AG04450 (cell line): ENCODE results near the gene C5. TPM values are rescaled to one million over a fixed set of nuclear protein-coding genes. Genes with fewer than 3 reads are reported as not detected.

Experiments
- CTCF ChIA-PET: fragments of 300-600, 350-600 bp; formaldehyde crosslinking; extraction: SDS; loops from one replicate; lab custom pipeline; 2022; ENCODE audit warnings: antibody characterized with exemption, inconsistent platforms; lab: Charles Lee
- POLR2A ChIA-PET: fragments of 350-600 bp; formaldehyde crosslinking; extraction: SDS; loops from one replicate; lab custom pipeline; 2021; ENCODE audit warnings: antibody characterized with exemption, inconsistent platforms; lab: Yijun Ruan, JAX
- DNase-seq: peaks from one replicate; pipeline ENCODE4 v3.0.0-alpha.2; 2011; ENCODE audit warnings: low read depth, low spot score
- H3K27ac ChIP-seq: one replicate; pipeline ENCODE4 v1.5.1; 2012; ENCODE audit warnings: low read depth, low read length, control low read depth
- H3K27me3 ChIP-seq: one replicate; pipeline ENCODE4 v1.6.0; 2012; ENCODE audit warnings: low read length; ENCODE audit not compliant: control insufficient read depth, insufficient read depth
- H3K4me3 ChIP-seq: 2 replicates; pipeline ENCODE4 v1.5.1; 2011; ENCODE audit warnings: mild to moderate bottlenecking, low read depth, low read length, control low read depth
- H3K9me3 ChIP-seq: 2 replicates; pipeline ENCODE4 v1.5.1; 2012; ENCODE audit warnings: low read length; ENCODE audit not compliant: control insufficient read depth, insufficient read depth
- CTCF ChIP-seq: IDR thresholded peaks from 2 replicates; pipeline ENCODE4 v1.5.1; 2011; ENCODE audit warnings: low read depth, low read length, control low read depth, inconsistent platforms
- polyA plus RNA-seq: library from polyadenylated mRNA; depleted of rRNA; stranded (reverse); fragments of >200 nt; gene quantifications from 2 replicates; pipeline ENCODE4 v1.2.3, GENCODE V29; 2011

Gene C5
- polyA plus RNA-seq, 1 experiment: 2.2 TPM

GRCh38 chr9:121066850-121067249 lies 16.8 kb upstream of the C5 start:
- no peaks in the 10 kb centered on the region for H3K9me3 ChIP-seq
- CTCF ChIA-PET: interaction anchor here (0.6 kb wide), 1 partner anchor 300 kb away, joined by 3 read pairs; no protein-coding TSS in a partner anchor
- DNase-seq: no peak

GRCh38 chr9:121059998-121060636 lies 10.0 kb upstream of the C5 start:
- peak; percentile 80 for DNase-seq
- Histone ChIP-seq H3K9me3 (no peaks in the 10 kb centered on the region), H3K4me3 (no peak overlapping the region), H3K27ac (no peak overlapping the region), H3K27me3 (no peaks in the 10 kb centered on the region)
- ChIA-PET CTCF (interaction anchor here (0.6 to 5.4 kb wide), 57 partner anchors 9 to 442 kb away, joined by 3 to 155 read pairs (median 4); partner anchors contain the start of genes C5 and TRAF1), POLR2A (interaction anchor here (0.7 kb wide), 1 partner anchor 74 kb away, joined by 3 read pairs; no protein-coding TSS in a partner anchor)
- peak; percentile 81 for TF ChIP-seq CTCF

More at GRCh38 chr9:121066850-121067249, 16.8 kb upstream of the C5 start:
- H3K27ac ChIP-seq: no peak overlapping the region
- no peak for TF ChIP-seq CTCF
- H3K27me3 ChIP-seq: no peaks in the 10 kb centered on the region
- POLR2A ChIA-PET: no interaction called here
- H3K4me3 ChIP-seq: no peak overlapping the region

- TF ChIP-seq CTCF: no peak
- ChIA-PET POLR2A (interaction anchor here (0.7 kb wide), 1 partner anchor 73 kb away, joined by 3 read pairs; no protein-coding TSS in a partner anchor), CTCF (interaction anchor here (0.6 to 5.4 kb wide), 52 partner anchors 9 to 442 kb away, joined by 3 to 155 read pairs (median 4); partner anchors contain the start of genes C5 and TRAF1)
- Histone ChIP-seq H3K27ac (no peak overlapping the region), H3K27me3 (no peaks in the 10 kb centered on the region), H3K9me3 (no peaks in the 10 kb centered on the region), H3K4me3 (no peak overlapping the region)
- no peak for DNase-seq
Observed at GRCh38 chr9:121059513-121059912, 9.4 kb upstream of the C5 start.

GRCh38 chr9:121057821-121058220 lies 7.7 kb upstream of the C5 start:
- no peak for DNase-seq
- Histone ChIP-seq H3K27ac (no peak overlapping the region), H3K27me3 (no peaks in the 10 kb centered on the region), H3K4me3 (no peak overlapping the region), H3K9me3 (no peaks in the 10 kb centered on the region)
- no peak for TF ChIP-seq CTCF
- CTCF ChIA-PET: interaction anchor here (0.7 to 5.4 kb wide), 5 partner anchors 8 to 301 kb away, joined by 3 to 155 read pairs (median 3); partner anchors contain the start of gene C5
- POLR2A ChIA-PET: no interaction called here

- CTCF ChIA-PET: interaction anchor here (0.6 to 1.7 kb wide), 6 partner anchors 9 to 659 kb away, joined by 3 to 9 read pairs (median 3); no protein-coding TSS in a partner anchor
- H3K27me3 ChIP-seq: no peaks in the 10 kb centered on the region
- no peak overlapping the region for H3K4me3 ChIP-seq
- H3K27ac ChIP-seq: no peak overlapping the region
- DNase-seq: no peak
- TF ChIP-seq CTCF: peak; percentile 42
- no peaks in the 10 kb centered on the region for H3K9me3 ChIP-seq
- POLR2A ChIA-PET: no interaction called here
Observed at GRCh38 chr9:121055642-121056143, 5.6 kb upstream of the C5 start.
